HUES64 (cell line): Measurements from ENCODE around the gene KRT6B.

Experiments
- H3K27ac ChIP-seq: 2 replicates; pipeline ENCODE4 v1.7.0; 2013; ENCODE audit warnings: low read depth, low read length, inconsistent platforms
- H3K27me3 ChIP-seq: 2 replicates; pipeline ENCODE4 v1.6.1; 2013; ENCODE audit warnings: mild to moderate bottlenecking, low read length; ENCODE audit not compliant: insufficient read depth
- H3K36me3 ChIP-seq: 2 replicates; pipeline ENCODE4 v1.6.1; 2013; ENCODE audit warnings: mild to moderate bottlenecking, low read length; ENCODE audit not compliant: insufficient read depth
- H3K4me1 ChIP-seq: 2 replicates; pipeline ENCODE4 v1.6.1; 2013; ENCODE audit warnings: mild to moderate bottlenecking, low read length, moderate library complexity; ENCODE audit not compliant: insufficient read depth
- H3K4me3 ChIP-seq: 2 replicates; pipeline ENCODE4 v1.5.1; 2013; ENCODE audit warnings: mild to moderate bottlenecking, low read length, moderate library complexity
- H3K9ac ChIP-seq: 2 replicates; pipeline ENCODE4 v1.6.1; 2013; ENCODE audit warnings: mild to moderate bottlenecking, low read depth, low read length
- H3K9me3 ChIP-seq: 2 replicates; pipeline ENCODE4 v1.6.1; 2013; ENCODE audit warnings: low read depth, low read length; ENCODE audit not compliant: insufficient read depth
- WGBS: fragments of 150-250, 120-280 bp; methylation state at CpG from one replicate; pipeline ENCODE4 v1.1.7; 2013; ENCODE audit warnings: missing lambda C conversion rate; 5-methylcytosine and 5-hydroxymethylcytosine counted together

KRT6B gene

DNA sequence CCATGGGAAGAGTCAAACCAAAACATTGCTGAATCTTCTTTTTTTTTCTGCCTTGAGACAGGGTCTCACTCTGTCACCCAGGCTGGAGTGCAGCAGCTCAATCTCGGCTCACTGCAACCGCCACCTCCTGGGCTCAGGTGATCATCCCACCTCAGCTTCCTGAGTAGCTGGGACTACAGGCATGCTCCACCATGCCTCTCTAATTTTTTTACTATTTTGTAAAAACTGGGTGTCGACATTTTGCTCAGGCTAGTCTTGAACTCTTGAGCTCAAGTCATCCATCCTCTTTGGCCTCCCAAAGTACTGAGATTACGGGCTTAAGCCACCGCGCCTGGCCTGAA lies 16.3 kb downstream of the KRT6B start:
- H3K4me1 ChIP-seq: no peaks in the 10 kb centered on the region; the same call in 1 of the 2 replicates
- H3K36me3 ChIP-seq: no peaks in the 10 kb centered on the region
- WGBS: 96% methylated on average over 6 of the region's 6 CpGs
- no peak overlapping the region for H3K4me3 ChIP-seq
- H3K27me3 ChIP-seq: peaks cover 5% of the 10 kb centered on the region; the same call in 1 of the 2 replicates
- H3K27ac ChIP-seq: no peak overlapping the region
- H3K9ac ChIP-seq: no peak overlapping the region
- no peaks in the 10 kb centered on the region for H3K9me3 ChIP-seq

DNA sequence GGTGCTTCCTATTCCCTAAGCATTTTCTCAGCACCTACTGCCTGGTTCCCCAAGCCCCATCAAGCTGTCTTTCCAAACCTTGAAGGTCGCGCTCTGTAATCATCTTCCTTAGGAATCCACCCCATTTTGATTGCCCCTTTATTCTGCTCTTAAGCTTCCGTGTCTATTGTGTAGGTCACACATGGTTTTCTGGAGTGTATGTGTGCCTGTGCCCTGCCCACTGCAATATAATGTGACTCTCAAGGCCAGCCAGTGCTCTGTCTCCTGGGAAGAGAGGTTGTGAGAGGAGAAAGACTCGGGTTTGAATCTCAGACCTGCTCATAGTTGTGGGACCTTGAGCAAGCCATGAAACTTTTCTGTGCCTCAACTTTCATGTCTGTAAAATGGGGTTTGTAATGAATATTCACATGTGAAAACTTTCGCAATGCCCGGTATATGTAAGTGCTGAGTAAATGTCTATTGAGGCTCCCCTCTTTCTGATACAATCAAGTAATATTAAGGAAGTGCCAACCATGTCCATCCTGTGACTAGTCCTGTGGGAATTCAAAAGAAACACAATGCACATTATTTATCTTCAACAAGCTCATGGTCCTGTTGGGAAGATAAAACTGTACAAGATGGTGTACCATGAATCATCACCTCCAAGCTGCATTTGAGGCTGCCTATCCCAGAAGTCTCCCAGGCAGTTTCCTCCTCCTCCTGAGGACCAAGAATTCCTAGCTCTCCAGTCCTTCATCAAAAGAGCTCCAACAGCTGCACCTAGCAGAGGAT lies 17.0 kb downstream of the KRT6B start:
- WGBS: 96% methylated on average over 6 of the region's 6 CpGs
- H3K9ac ChIP-seq: no peak overlapping the region
- H3K9me3 ChIP-seq: no peaks in the 10 kb centered on the region
- peaks cover 5% of the 10 kb centered on the region; the same call in 1 of the 2 replicates for H3K27me3 ChIP-seq
- no peak overlapping the region for H3K27ac ChIP-seq
- no peaks in the 10 kb centered on the region for H3K4me1 ChIP-seq
- H3K4me3 ChIP-seq: no peak overlapping the region
- H3K36me3 ChIP-seq: no peaks in the 10 kb centered on the region

DNA sequence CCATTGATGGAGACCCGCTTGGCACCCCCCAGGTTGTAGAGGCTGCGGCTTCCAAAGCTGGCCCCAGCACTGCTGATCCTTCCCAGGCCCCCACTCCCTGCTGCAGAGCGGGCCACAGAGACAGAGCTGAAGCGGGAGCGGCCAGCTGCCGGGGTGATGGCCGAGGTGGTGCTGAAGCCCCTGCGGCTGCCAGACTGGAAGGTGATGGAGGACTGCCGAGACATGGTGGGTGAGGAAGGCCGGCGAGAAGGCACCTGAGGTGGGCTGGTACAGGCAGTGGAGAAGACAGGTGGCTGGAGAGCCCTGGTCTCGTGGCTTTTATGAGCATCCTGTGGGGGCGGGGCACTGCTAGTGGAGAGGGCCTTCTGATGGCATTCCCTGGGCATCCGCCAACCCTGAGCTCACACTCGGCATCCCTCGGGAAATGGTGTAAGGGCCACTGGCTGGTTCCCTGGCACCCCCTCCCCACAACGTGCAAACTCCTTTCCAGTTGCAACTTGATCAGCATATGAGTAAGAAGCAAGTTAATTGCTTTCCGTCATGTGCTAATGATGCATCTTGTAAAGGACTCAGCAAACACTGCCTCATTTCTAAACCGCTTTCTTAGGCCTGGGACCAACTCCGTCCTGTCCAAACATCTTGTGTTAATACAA lies 17.7 kb downstream of the KRT6B start, which contains the start of gene KRT75:
KRT75 (minus strand) TSS at position 291 of the 653 bp plus-strand sequence; CDS start at position 224, 67 bp downstream.
- H3K4me1 ChIP-seq: no peaks in the 10 kb centered on the region
- no peak within 1 kb of the TSS for H3K27ac ChIP-seq
- H3K27me3 ChIP-seq: peaks cover 5% of the 10 kb centered on the region; the same call in 1 of the 2 replicates
- H3K36me3 ChIP-seq: no peaks in the 10 kb centered on the region
- WGBS: 90% methylated on average over 20 of the region's 20 CpGs
- H3K9ac ChIP-seq: no peak within 1 kb of the TSS
- no peak within 1 kb of the TSS for H3K4me3 ChIP-seq
- H3K9me3 ChIP-seq: no peaks in the 10 kb centered on the region

DNA sequence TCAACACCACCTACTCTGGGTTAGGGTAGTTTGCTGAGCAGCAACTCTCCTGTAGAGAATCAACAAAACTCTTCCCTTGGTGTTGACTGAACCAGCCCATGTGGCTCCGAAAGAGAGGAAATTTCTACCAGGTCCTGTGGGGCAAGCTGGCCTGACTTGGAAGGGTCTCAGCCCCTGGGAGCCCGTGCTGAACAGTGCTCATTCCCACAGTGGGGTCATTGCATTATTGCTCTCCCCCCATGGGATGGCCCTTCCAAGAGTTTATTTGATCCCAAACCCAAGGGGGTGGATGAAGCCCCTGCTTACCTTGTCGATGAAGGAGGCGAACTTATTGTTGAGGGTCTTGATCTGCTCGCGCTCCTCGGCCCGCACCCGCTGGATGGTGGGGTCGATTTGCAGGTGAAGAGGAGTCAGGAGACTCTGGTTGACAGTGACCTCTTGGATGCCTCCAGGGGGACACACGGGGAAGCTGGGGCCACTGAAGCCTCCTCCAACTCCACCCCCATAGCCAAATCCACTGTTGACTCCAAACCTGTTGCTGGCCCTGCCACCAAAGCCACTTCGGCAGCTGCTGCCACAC lies 18.4 kb downstream of the KRT6B start:
- no peaks in the 10 kb centered on the region for H3K36me3 ChIP-seq
- no peak overlapping the region for H3K9ac ChIP-seq
- 94% methylated on average over 12 of the region's 12 CpGs for WGBS
- no peak overlapping the region for H3K4me3 ChIP-seq
- H3K27me3 ChIP-seq: peaks cover 5% of the 10 kb centered on the region; the same call in 1 of the 2 replicates
- H3K27ac ChIP-seq: no peak overlapping the region
- H3K9me3 ChIP-seq: no peaks in the 10 kb centered on the region
- no peaks in the 10 kb centered on the region for H3K4me1 ChIP-seq

DNA sequence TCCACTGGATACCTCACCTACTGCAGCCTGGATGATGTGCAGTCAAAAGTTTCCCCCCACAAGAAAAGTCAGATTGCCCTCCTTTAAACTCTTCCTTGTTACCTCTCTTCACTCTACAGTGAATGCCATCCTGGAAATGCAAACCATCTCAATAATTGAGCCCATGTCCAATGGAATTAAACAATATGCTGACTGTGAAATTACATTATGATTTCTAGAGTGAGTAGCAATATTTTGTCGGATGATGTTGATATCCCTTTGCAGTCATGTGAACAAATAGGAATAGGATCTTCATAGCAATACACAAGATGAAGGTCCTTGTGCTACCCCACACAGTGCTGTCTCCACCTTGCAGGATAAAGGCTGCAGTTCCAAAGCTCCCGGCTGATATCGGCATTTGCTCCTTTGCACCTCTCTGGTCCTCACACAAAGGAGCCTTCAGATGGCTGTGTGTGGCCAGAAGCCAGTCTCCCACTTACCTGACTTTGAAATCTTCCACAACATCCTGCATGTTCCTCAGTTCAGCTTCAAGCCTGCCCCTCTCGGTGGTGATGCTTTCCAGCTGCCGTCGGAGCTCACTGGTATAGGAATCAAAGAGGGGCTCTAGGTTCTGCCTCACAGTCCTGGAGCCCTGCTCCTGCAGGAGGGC lies 19.3 kb downstream of the KRT6B start:
- no peaks in the 10 kb centered on the region for H3K4me1 ChIP-seq
- no peaks in the 10 kb centered on the region for H3K36me3 ChIP-seq
- H3K9me3 ChIP-seq: no peaks in the 10 kb centered on the region
- H3K27ac ChIP-seq: no peak overlapping the region
- peaks cover 5% of the 10 kb centered on the region; the same call in 1 of the 2 replicates for H3K27me3 ChIP-seq
- no peak overlapping the region for H3K9ac ChIP-seq
- 97% methylated on average over 6 of the region's 6 CpGs for WGBS
- no peak overlapping the region for H3K4me3 ChIP-seq

DNA sequence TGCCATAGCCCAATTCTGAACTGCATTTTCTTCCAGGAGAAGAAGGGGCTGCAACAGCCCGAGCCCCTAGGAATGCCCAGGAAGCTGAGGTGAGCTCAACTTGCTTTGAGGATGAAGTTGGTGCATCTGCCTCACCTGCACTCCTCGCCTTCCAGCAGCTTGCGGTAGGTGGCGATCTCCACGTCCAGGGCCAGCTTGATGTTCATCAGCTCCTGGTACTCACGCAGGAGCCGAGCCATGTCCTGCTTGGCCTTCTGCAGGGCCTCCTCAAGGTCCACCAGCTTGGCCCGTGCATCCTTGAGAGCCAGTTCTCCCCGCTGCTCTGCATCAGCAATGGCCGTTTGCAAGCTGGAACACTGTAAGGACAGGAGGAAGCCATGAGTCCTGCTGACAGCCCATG lies 23.8 kb downstream of the KRT6B start:
- Histone ChIP-seq H3K9me3 (no peaks in the 10 kb centered on the region), H3K27ac (no peak overlapping the region), H3K4me3 (no peak overlapping the region), H3K9ac (no peak overlapping the region), H3K27me3 (peaks cover 5% of the 10 kb centered on the region; the same call in 1 of the 2 replicates), H3K4me1 (no peaks in the 10 kb centered on the region), H3K36me3 (no peaks in the 10 kb centered on the region)
- WGBS: 88% methylated on average over 10 of the region's 10 CpGs

DNA sequence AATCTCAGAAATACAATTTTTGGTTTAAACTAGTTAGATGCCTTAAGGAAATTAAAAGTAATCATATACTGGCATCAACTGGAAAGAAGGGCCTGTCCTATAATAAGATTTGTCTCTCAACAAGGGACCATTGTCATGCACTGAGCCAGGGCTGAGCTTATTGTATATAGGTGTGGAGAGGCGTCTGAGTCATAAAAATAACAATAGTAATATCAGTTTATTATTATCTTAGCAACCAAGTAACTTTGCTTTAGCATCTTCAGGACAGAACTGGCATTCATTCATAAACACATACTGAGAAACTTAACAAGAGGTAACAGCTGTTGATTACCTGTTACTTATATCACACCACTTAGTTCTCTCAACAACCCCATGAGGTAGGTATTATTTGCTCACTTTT lies 24.9 kb downstream of the KRT6B start:
- peaks cover 5% of the 10 kb centered on the region; the same call in 1 of the 2 replicates for H3K27me3 ChIP-seq
- H3K4me1 ChIP-seq: no peaks in the 10 kb centered on the region
- H3K9ac ChIP-seq: no peak overlapping the region
- no peaks in the 10 kb centered on the region for H3K9me3 ChIP-seq
- no CpG with 5 or more reads among the region's 1 CpG for WGBS
- H3K4me3 ChIP-seq: no peak overlapping the region
- no peak overlapping the region for H3K27ac ChIP-seq
- no peaks in the 10 kb centered on the region for H3K36me3 ChIP-seq

DNA sequence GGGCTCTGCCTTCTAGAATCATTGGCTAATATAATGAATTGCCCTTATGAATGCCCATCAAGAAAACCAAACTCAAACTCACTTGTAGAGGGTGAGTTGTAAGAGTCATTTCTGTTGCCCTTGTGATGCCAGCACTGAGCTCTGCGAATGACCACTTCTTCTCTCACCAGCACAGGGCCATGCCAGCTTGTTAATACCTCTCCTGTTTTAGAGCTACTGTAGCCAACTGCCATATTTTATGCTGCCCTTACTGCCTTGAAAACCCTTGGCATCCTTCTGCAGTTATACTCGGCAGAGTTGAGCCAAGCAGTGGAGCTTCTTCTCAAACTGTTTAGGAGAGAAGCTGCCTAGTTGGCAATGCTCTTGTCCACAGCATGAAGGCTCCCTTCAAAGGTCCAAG lies 25.9 kb downstream of the KRT6B start:
- Histone ChIP-seq H3K27me3 (no peaks in the 10 kb centered on the region), H3K9me3 (no peaks in the 10 kb centered on the region), H3K27ac (no peak overlapping the region), H3K4me1 (no peaks in the 10 kb centered on the region), H3K9ac (no peak overlapping the region), H3K36me3 (no peaks in the 10 kb centered on the region), H3K4me3 (no peak overlapping the region)
- WGBS: 91% methylated on average over 2 of the region's 2 CpGs

DNA sequence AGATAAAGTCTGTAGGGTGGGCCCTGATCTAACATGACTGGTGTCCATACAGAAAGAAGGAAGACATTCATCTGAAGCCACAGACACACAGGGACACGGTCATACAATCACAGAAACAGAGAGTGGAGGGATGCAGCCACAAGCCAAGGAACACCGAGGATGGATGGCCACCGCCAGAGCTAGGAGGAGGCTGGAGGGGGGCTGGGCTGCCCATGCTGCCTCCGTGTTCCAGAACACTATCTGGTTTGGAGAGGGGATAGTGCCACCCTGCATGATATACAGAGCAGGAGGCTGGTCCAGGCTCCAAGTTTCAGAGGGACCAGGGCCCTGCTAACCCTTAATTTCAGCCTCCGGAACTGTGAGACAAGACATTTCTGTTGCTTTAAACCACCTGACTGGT lies 26.5 kb downstream of the KRT6B start:
- H3K9me3 ChIP-seq: no peaks in the 10 kb centered on the region
- no peak overlapping the region for H3K4me3 ChIP-seq
- WGBS: 95% methylated on average over 5 of the region's 5 CpGs

DNA sequence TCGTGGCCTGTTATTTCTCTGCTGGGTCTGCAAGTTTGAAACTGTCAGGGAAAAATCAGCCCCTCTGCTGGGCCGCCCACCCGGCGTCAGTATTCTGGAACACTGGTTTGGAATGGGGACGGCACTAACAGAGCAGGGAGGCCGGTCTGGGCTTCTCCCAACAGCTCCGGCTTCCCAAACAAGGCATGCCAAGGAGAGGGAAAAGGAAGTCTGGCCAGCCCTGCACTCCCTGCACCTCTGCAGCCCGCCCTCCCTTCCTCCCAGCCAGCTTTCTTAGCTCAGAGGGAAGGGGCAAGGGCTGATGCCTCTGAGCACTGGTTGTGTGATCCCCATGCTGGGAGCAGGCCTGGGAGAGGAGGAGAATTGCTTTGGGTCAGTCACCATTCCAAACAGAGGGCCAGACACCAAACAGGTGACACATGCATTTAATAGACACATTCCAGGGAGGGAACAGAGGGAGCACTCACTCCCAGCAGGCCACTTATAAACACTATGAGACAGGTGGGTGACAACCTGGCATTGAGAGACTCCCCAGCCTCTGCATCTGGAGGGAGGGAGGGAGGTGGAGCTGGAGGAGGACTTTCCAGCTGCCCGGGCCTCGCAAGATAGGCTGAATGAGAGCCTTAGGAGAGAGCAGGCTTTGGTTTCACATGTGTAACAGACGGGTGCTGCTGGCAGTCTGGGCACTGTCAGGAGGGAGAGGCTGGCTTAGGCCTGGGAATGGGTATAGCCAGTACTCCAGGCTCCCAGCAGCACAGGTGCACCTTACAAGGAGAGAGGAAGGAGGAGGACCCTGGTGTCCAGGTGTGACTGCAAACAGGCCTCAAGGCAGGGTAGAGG lies 28.1 kb downstream of the KRT6B start:
- 83% methylated on average over 11 of the region's 11 CpGs for WGBS
- no peaks in the 10 kb centered on the region for H3K27me3 ChIP-seq
- H3K36me3 ChIP-seq: no peaks in the 10 kb centered on the region
- no peak overlapping the region for H3K27ac ChIP-seq
- H3K9me3 ChIP-seq: no peaks in the 10 kb centered on the region
- H3K4me3 ChIP-seq: no peak overlapping the region
- H3K4me1 ChIP-seq: no peaks in the 10 kb centered on the region
- no peak overlapping the region for H3K9ac ChIP-seq

More for the DNA sequence above, 26.5 kb downstream of the KRT6B start:
- no peak overlapping the region for H3K27ac ChIP-seq
- H3K9ac ChIP-seq: no peak overlapping the region
- no peaks in the 10 kb centered on the region for H3K27me3 ChIP-seq
- no peaks in the 10 kb centered on the region for H3K36me3 ChIP-seq
- H3K4me1 ChIP-seq: no peaks in the 10 kb centered on the region
